ENCODE results near the gene AHDC1.
"Not testable (repeated sequence)": the region's sequence is repeated elsewhere in the genome, so short reads cannot be mapped to it uniquely, and the experiment has no call there.

Gene AHDC1

GRCh38 chr1:27632387-27633297, 28.7 kb upstream of the AHDC1 start:
- peak; percentile 55 to 65 for DNase-seq

DNA sequence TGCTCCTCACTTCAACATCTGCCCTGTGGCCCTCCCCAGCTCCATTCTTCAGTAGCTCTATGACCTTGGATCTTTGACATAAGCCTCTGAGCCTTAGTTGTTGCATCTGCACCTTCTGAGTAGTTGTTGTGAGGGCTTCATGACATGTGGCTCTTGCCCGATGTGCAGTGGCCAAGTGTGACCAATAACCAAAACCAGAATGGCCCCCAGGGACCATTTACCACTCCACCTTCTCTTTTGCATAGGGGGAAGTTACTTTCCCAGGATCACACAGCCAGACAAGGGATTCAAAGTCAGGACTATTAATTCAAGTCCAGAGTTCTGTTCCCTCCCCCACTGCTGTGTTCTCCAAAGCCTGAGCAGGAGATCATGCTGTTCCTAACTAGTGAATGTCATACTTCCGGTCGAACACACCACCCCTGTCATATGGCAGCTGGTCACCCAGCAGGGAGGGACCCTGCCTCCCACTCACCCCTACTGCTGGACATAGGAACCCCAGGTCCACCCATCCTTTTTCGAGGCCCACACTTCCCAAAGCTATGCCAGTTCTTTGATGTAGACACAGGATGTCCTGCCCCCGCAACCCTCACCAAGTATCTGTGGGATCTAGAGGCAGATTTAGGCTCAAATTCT, 27.0 kb upstream of the AHDC1 start:
- DNase-seq = no peak

- no peak for DNase-seq
These were observed 24.8 kb upstream of the AHDC1 start for GRCh38 chr1:27628712-27629111.

DNA sequence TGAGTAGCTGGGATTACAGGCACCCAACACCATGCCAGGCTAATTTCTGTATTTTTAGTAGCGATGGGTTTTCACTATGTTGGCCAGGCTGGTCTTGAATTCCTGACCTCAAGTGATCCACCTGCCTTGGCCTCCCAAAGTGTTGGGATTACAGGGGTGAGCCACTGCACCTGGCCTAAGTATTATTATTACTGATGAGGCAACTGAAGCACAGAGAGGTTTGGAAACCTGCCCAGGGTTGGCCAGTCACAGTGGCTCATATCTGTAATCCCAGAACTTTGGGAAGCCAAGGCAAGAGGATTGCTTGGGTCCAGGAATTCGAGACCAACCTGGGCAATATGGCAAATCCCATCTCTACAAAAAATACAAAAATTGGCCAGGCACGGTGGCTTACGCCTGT, 23.8 kb upstream of the AHDC1 start:
- not testable (repeated sequence) for DNase-seq

DNA sequence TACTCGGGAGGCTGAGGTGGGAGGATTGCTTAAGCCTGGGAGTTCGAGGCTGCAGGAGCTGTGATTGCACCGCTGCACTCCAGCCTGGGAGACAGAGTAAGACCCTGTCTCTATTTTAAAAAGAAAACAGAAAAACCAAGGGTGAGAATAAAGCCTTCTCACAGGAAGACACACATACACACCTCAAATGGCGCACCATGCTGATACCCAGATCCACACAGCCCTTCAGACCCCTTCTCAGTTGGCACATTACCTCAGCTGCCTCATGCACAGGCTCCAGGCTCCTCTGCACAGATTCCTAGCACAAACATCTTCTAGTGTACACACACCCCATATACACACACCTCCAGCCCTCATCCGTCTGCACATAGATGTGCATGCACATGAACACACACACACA, 23.1 kb upstream of the AHDC1 start:
- DNase-seq = no peak

- DNase-seq = no peak
These were observed 22.3 kb upstream of the AHDC1 start for GRCh38 chr1:27626031-27626935.

- DNase-seq = no peak
These were observed 20.7 kb upstream of the AHDC1 start for GRCh38 chr1:27624467-27625178.

- DNase-seq = no peak
These were observed 19.6 kb upstream of the AHDC1 start for GRCh38 chr1:27623327-27624212.

- no peak for DNase-seq
These were observed 18.9 kb upstream of the AHDC1 start for GRCh38 chr1:27622828-27623227.

GRCh38 chr1:27621051-27621920, 17.3 kb upstream of the AHDC1 start:
- no peak for DNase-seq

DNA sequence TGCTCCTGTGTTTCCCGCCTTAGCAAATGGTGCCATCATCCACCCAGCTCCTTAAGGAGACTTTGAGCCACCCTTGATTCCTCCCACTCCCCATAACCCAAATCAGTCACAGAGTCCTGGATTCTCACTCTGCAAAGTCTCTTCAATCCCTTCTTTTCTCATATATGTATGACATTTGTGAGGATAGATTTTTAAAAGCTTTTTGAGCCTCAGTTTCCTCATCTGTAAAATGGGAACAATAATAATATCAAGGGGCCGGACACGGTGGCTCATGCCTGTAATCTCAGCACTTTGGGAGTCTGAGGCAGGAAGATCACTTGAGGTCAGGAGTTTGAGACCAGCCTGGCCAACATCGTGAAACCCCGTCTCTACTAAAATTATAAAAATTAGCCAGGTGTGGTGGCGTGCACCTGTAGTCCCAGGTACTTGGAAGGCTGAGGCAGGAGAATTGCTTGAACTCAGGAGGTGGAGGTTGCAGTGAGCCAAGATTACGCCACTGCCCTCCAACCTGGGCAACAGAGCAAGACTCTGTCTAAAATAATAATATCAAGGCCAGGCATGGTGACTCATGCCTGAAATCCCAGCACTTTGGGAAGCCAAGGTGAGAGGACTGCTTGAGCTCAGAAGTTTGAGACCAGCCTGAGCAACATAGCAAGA, 16.0 kb upstream of the AHDC1 start:
- not testable (repeated sequence) for DNase-seq

- no peak for DNase-seq
These were observed 14.6 kb upstream of the AHDC1 start for GRCh38 chr1:27618341-27619082.

GRCh38 chr1:27617420-27617819, 13.5 kb upstream of the AHDC1 start:
- no peak for DNase-seq

DNA sequence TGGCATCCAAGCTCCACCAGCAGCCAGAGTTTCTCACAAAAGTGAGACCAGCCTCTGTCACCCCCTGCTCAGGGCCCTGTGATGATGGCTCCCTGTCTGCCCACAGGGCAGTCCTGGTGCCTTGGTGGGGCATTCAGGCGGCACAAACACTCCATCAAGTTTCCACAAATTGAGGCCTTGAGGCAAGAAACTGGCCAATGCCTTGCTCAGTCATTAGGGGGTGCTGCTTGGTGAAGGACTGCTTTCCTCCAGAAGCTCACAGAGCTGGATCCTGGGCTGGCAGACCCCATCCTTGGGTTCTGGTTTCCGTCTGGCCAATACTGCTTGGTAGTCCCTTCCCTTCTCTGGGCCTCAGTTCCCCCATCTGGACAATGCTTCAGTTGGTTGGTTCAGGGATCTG, 12.5 kb upstream of the AHDC1 start:
- no peak for DNase-seq

- no peak for DNase-seq
These were observed 11.6 kb upstream of the AHDC1 start for GRCh38 chr1:27615346-27616192.

DNA sequence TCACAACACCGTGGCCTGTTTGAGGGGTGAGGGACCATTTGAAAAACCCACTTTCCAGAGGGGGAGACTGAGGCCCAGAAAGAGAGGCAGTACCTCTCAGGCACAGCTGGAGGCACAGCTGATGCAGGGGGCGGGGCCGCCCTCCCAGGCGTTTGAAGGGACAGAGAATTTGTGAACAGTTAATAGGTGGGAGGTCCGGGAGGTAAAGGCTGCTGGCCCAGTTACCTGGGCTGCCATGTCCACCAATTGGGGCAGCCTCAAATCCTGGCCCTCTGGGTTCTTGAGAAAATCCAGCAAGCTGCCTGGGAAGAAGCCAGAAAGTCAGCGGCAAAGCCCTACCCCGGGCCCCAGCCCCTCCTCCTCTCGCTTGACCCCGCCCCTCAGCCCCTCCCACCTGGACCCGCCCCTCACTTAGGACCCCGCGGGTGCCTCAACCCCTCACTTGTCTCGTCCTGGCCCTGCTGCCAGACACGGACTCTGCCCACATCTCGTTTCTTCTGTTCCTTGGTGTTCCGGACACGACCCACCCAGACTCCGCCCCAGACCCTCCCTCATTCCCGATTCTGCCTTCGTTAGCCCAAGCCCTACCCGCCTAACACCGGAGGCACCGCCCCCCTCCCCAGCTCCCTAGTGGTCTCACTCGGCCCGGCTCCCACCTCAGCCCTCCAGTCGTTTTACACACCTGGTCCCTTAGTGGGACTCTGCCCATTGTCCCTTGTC, 10.8 kb upstream of the AHDC1 start:
- DNase-seq = no peak

- DNase-seq = no peak
These were observed 10.2 kb upstream of the AHDC1 start for GRCh38 chr1:27614043-27614624.

Data from activated CD4-positive, alpha-beta T cell treated with anti-CD3 and anti-CD28 coated beads, Interleukin-2, amount 50 U/mL, for 4 hours (primary cell).